Mucosa of rectum (tissue), 2 donors: ENCODE results near the gene HOXB7.

ENCODE experiments used
- H3K27ac ChIP-seq, 2 donors: one replicate each; pipeline ENCODE4 v1.7.0; 2013; ENCODE audit warnings: inconsistent platforms in 2 of 2, low read depth in 2 of 2, low read length in 2 of 2
- H3K27me3 ChIP-seq, 2 donors: one replicate each; pipeline ENCODE4 v1.7.0; 2013; ENCODE audit warnings: low read length in 2 of 2; ENCODE audit not compliant: control insufficient read depth in 2 of 2, insufficient read depth in 2 of 2
- H3K36me3 ChIP-seq, 2 donors: one replicate each; pipeline ENCODE4 v1.7.0; 2013; ENCODE audit warnings: low read length in 2 of 2; ENCODE audit not compliant: control insufficient read depth in 2 of 2, insufficient read depth in 2 of 2
- H3K4me1 ChIP-seq, 2 donors: one replicate each; pipeline ENCODE4 v1.7.0; 2013; ENCODE audit warnings: low read length in 2 of 2, mild to moderate bottlenecking in 1 of 2; ENCODE audit not compliant: control insufficient read depth in 2 of 2, insufficient read depth in 2 of 2
- H3K4me3 ChIP-seq, 2 donors: one replicate each; pipeline ENCODE4 v1.7.0; 2013; ENCODE audit warnings: low read length in 2 of 2
- H3K9ac ChIP-seq, 2 donors: one replicate each; pipeline ENCODE4 v1.7.0; 2013; ENCODE audit warnings: low read length in 2 of 2, low read depth in 1 of 2, mild to moderate bottlenecking in 1 of 2
- H3K9me3 ChIP-seq, 2 donors: one replicate each; pipeline ENCODE4 v1.7.0; 2013; ENCODE audit warnings: low read length in 2 of 2; ENCODE audit not compliant: control insufficient read depth in 2 of 2
- donor health status: healthy.
- donor health status: Normal muscosa, but diverticular disease.

HOXB7 gene

DNA sequence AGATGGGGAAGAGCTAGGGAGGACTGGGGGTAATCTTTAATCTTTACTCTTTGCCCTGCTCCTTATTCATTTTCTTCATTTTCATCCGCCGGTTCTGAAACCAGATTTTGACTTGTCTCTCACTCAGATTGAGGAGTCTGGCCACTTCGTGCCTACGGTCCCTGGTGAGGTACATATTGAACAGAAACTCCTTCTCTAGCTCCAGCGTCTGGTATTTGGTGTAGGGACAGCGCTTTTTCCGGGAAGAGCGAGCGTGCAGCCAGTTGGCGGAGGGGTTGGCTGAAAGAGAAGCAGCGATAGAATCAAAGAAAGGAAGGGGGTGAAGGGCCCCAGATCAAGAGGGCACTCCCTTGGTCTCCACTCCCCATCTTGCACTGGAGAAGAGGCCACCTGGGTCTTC, 12.0 kb upstream of the HOXB7 start:
- Histone ChIP-seq H3K27ac (peak overlapping the region in 1 of 2 donors; percentile 7), H3K9me3 (no peaks in the 10 kb centered on the region), H3K4me3 (no peak overlapping the region), H3K9ac (no peak overlapping the region), H3K4me1 (peaks cover 48 to 54% of the 10 kb centered on the region in 2 donors), H3K27me3 (peaks cover 14 to 37% of the 10 kb centered on the region in 2 donors), H3K36me3 (no peaks in the 10 kb centered on the region)

DNA sequence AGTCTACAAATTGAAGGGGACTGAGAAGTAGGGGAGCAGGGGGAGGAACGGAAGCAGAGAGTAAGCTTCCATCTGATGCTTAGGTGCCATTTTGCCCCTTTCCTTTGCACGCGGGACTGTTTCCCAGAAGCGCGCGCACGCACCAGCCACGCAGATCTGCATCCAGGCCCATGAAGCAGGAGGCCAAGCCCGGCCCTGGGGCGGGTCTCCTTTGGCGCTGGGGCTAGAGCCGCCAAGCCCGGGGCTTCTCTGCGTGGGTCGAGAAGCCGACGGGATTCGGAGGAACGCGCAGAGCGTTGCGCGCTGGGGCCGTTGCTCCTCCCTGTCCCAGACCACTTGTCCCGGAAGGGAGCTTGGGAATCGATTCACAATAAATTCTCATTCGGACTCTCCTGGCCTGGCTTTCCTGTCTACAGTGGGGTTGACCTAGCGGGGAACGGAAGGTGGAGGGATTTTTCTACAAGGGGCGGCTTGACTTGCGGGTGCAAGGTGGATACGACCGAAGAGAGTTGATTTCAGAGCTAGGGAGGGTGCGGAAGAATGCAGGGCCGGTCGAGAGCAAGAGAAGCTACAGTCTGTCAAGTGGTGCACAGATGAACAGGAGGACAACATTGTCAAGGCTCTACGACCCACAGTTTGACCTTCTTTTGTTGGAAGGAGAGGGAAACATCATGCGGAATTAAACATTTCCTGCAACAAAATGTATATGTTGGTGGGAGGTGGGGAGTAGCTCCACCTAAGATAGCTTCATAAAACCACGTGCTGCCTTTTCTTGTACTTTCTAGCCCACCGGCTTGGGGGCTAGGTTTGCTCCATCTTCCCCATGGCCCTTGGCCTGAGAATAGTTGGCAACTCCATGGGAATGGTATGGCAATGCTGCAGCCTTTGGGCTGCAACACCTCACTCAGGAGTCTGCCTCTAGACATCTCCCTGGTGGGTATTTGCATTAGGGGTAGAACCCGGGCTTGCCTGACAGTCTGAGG, 10.9 kb upstream of the HOXB7 start:
- peaks cover 16 to 37% of the 10 kb centered on the region in 2 donors for H3K27me3 ChIP-seq
- peaks cover 42 to 47% of the 10 kb centered on the region in 2 donors for H3K4me1 ChIP-seq
- peak overlapping the region in 1 of 2 donors; percentile 49 for H3K9ac ChIP-seq
- no peaks in the 10 kb centered on the region for H3K36me3 ChIP-seq
- no peaks in the 10 kb centered on the region for H3K9me3 ChIP-seq
- peak overlapping the region in 1 of 2 donors; percentile 2 for H3K27ac ChIP-seq
- no peak overlapping the region for H3K4me3 ChIP-seq

DNA sequence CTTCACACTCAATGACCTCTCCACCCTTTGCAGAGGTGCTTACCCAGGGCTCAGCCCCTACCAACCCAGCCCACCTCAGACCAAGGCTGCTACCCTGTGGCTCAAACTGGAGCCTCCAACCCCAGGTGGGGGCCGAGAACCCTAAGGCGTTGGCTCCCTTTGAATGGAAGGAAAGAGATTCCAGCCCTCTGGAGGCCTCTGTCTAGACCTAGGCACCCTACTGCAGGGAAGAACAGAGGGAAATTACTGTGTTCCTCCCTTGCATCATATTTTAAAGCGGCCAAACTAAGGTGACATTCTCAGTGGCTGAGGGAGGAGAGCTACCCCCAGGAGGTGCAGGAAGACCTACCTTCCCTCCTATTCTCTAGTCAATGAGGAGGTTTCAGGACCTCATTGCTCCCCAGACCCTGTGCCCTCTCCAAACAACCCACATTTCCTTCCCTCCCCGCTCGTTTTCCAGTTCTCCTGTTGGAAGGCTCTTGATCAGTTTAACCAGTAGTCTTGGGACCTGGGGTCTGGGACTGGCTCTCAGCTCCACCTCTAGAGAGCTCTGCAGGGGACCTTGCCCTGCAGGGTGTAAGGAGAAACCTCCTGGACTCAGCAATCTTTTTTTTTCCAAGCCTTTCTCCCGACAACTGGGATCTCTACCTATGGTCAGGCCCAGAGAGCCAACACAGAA, 9.8 kb upstream of the HOXB7 start:
- H3K27ac ChIP-seq, result peak overlapping the region; percentile 5 to 71
- peak overlapping the region in 1 of 2 donors; percentile 48 for H3K4me3 ChIP-seq
- peaks cover 45 to 46% of the 10 kb centered on the region in 2 donors for H3K4me1 ChIP-seq
- no peaks in the 10 kb centered on the region for H3K9me3 ChIP-seq
- H3K27me3 ChIP-seq, result peaks cover 27 to 45% of the 10 kb centered on the region in 2 donors
- no peak overlapping the region for H3K9ac ChIP-seq
- H3K36me3 ChIP-seq, result no peaks in the 10 kb centered on the region

DNA sequence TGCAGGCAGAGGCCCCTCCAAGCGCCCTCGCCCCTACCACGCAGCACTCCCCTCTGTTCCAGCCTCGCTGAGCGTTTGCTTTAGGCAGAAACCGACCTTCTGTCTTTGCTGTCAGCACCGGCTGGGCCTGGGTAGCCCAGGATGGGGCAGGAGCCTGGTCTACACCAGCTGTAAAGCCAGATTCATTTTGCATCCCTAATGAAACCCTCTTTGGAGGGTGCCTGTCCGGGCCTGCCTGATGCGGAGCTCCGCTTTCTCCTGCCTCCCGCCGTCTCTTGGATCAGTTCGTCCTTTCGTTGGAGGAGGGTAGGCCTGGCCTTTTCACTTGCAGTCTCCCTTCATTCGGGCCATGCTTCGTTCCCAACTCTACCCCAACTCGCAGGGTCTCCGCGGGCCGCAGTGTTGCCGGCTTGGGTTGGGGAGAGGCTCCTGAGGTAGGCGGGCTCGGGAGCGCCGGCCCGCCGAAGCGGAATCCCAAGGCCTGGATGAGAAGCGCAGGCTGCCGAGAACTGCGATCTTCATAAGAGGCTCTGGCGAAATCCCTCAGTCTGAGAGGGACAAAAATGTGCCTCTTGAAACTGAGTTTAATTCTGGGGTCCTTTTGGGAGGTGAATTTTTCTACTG, 9.1 kb upstream of the HOXB7 start:
- Histone ChIP-seq H3K36me3 (no peaks in the 10 kb centered on the region), H3K9me3 (no peaks in the 10 kb centered on the region), H3K4me1 (peaks cover 40 to 42% of the 10 kb centered on the region in 2 donors), H3K9ac (peak overlapping the region in 1 of 2 donors; percentile 45), H3K4me3 (peak overlapping the region; percentile 38 to 48), H3K27me3 (peaks cover 33 to 49% of the 10 kb centered on the region in 2 donors), H3K27ac (peak overlapping the region; percentile 63 to 71)

DNA sequence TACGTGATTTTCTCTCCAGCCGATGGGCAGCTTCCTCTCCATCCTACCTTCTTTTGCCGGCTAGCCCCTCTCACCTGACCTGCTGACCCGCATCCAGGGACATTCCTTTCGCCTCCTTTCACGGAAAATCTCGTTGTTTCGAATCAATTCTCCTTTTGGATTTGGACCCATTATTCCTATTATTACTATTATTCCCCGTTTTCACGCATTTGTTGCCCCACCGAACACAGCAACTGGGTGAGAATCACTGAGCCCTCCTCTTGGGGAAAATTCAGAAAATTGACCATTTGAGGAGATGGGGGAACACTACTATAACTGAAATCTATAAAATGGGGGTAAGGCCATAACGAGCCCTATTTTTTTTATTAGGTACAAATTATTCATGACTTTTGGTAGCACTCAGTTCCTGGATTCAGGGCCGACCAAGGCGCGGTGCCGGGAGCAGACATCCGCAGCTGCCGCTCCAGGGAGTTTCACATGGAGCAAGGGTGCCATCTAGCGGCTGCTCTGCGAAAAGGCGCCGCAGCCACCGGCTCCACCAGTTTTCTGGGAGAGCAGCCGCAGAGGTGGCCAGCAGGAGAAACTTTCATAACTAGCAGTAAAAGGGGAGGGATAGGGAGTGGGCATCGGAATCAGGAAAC, 7.6 kb upstream of the HOXB7 start:
- peaks cover 44 to 47% of the 10 kb centered on the region in 2 donors for H3K4me1 ChIP-seq
- H3K9ac ChIP-seq, result peak overlapping the region; percentile 13 to 24
- H3K27me3 ChIP-seq, result peaks cover 42 to 46% of the 10 kb centered on the region in 2 donors
- H3K36me3 ChIP-seq, result no peaks in the 10 kb centered on the region
- no peaks in the 10 kb centered on the region for H3K9me3 ChIP-seq
- peak overlapping the region; percentile 56 to 61 for H3K4me3 ChIP-seq
- peak overlapping the region; percentile 76 for H3K27ac ChIP-seq

DNA sequence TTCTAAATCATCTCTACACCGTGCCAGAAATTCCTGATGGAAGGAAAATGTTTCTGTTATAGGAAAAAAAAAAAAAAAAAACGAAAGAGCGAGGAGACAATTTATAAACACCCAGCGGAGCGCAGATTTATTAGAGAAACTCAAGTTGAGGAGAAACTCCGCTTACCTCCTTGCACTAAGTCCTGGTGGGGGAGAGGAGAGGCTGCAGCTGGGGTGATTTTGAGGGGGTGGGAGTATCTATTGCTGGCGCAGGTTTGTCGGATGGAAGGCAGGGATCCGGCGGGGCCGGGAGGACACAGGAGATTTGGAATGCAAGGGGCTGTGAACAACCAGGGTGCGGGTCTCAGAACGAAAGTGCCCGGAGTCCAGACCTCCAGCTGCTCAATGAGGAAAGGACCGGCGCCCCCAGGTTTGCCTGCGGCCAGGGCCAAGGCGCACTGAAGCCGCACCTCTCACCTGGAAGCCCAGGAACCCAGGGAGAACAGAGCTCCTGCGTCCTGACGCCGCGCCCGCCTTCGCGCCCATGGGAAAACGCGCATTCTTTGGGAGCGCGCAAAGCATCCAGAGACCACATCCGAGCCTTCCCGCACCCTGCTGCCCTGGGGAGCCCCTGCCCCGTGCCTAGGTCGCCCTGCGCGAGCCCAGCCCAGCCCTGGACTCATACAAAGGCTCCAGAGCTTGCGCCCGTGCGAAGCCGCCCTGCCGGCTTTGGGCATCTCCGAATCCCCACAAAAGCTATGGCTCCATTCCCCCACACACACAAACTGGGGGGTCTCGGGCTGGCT, 6.8 kb upstream of the HOXB7 start:
- Histone ChIP-seq H3K9ac (peak overlapping the region; percentile 24 to 25), H3K36me3 (no peaks in the 10 kb centered on the region), H3K9me3 (no peaks in the 10 kb centered on the region), H3K4me1 (peaks cover 44 to 47% of the 10 kb centered on the region in 2 donors), H3K27ac (no peak overlapping the region), H3K4me3 (peak overlapping the region; percentile 34 to 50), H3K27me3 (peaks cover 43% of the 10 kb centered on the region in 2 donors)

DNA sequence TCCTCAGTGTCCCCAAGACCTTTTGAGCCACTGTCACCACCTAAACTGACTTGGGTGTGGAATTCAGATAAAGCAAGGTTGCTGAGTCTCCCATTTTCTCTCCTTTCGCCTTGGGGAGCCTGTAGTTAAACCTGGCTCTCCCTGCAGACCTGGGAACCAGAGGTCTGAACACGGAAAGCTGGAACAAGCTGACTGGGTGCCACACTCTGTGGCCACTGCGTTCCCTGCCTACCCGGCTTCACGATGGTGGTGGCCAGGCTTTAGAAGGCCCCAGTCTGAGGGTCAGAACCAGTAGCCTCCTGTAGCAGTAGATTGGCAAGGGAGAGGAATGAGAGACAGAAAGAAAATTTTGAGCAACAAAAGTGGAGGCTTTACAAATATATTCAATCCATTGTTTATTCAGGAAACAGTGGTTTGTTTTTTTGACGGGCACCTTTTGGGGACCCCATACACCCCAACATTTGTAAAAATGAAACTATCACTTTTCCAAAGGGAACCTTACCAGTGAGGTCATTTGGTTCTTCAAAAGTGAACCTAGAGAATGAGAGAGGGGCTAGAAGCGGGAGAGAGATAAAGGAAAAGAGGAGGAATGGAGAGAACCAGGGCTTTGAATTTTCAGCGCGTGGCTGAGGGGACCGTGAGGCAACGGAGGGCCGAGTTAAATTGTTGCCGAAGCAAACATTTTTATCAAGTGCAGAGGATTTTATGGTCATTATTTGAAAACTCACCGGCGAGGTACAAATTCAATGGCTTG, 6.1 kb upstream of the HOXB7 start:
- H3K9me3 ChIP-seq, result no peaks in the 10 kb centered on the region
- H3K4me1 ChIP-seq, result peaks cover 41 to 47% of the 10 kb centered on the region in 2 donors
- H3K4me3 ChIP-seq, result peak overlapping the region; percentile 34 to 50
- peaks cover 43 to 46% of the 10 kb centered on the region in 2 donors for H3K27me3 ChIP-seq
- peak overlapping the region in 1 of 2 donors; percentile 25 for H3K9ac ChIP-seq
- H3K36me3 ChIP-seq, result no peaks in the 10 kb centered on the region
- peak overlapping the region in 1 of 2 donors; percentile 27 for H3K27ac ChIP-seq

DNA sequence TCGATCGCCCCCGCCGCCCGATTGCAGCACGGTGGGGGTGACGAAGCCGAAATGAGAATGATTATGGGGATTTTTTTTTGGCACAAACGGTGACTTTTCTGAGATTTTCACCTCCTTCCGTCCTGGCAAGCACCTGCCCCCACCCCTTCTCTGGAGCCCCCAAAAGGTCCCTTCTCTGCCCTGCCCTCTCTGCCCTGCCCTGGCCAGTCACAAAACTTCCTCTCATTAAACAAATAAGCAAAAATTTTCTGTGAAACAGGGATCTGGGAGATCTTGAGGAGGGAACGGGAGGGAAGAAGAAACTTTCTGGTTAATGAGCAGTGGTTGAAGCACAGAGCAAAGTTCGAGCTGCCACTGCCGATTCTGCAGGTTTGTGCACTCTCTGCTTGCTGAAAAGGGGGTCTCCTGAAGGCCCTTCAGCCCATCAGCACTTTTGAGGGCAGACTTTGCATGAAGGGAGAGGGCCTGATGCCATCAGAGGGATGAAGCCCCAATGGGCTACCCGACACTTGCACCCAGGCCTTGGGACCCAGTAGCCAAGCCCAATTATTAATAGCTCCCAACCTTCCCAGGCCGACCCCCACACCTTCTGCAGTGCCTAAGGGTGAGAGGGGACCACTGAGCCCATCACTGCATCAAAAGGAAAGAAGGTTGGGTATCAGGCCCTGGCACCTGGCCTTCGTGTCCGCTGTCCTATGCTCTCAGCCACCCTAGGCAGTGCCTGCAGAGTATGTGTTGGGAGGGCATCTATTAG, 5.3 kb upstream of the HOXB7 start:
- H3K27me3 ChIP-seq, result peaks cover 35 to 46% of the 10 kb centered on the region in 2 donors
- H3K4me3 ChIP-seq, result peak overlapping the region; percentile 6 to 62
- no peak overlapping the region for H3K9ac ChIP-seq
- no peaks in the 10 kb centered on the region for H3K9me3 ChIP-seq
- no peaks in the 10 kb centered on the region for H3K36me3 ChIP-seq
- H3K27ac ChIP-seq, result peak overlapping the region in 1 of 2 donors; percentile 27
- H3K4me1 ChIP-seq, result peaks cover 37 to 41% of the 10 kb centered on the region in 2 donors
